ENCODE results near the gene FAM174C. TPM values are rescaled to one million over a fixed set of nuclear protein-coding genes. Genes with fewer than 3 reads are reported as not detected.

The FAM174C gene
- total RNA-seq, 4 donors from 2014 or later: 50.8 to 114 (median 64.6) TPM

- Histone ChIP-seq H3K27ac (no peak within 1 kb of the TSS), H3K36me3 (no peaks in the 10 kb centered on the region), H3K27me3 (no peaks in the 10 kb centered on the region), H3K4me1 (no peaks in the 10 kb centered on the region), H3K9me3 (no peaks in the 10 kb centered on the region), H3K4me3 (replicated peaks in 1 of 3) (no peak within 1 kb of the TSS)
- no CpG with 5 or more reads among the region's 113 CpGs for WGBS, 2 donors
- TF ChIP-seq, protein P1, sequence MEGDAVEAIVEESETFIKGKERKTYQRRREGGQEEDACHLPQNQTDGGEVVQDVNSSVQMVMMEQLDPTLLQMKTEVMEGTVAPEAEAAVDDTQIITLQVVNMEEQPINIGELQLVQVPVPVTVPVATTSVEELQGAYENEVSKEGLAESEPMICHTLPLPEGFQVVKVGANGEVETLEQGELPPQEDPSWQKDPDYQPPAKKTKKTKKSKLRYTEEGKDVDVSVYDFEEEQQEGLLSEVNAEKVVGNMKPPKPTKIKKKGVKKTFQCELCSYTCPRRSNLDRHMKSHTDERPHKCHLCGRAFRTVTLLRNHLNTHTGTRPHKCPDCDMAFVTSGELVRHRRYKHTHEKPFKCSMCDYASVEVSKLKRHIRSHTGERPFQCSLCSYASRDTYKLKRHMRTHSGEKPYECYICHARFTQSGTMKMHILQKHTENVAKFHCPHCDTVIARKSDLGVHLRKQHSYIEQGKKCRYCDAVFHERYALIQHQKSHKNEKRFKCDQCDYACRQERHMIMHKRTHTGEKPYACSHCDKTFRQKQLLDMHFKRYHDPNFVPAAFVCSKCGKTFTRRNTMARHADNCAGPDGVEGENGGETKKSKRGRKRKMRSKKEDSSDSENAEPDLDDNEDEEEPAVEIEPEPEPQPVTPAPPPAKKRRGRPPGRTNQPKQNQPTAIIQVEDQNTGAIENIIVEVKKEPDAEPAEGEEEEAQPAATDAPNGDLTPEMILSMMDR (IDR thresholded peaks at IDR 0.05): no peak
- no peak for TF ChIP-seq POLR2A (IDR thresholded peaks at IDR 0.05)
- intact Hi-C loops (cut with DNase I): loop anchor here (10.0 kb wide), 1 partner anchor 239 kb away; the partner anchor contains the start of gene PLK5
- no peak for DNase-seq
Observed at GRCh38 chr19:1285737-1286360, 10.5 kb downstream of the FAM174C start, which contains the start of gene EFNA2. Gene EFNA2, plus strand, starts transcription at chr19:1285873. Its CDS starts 296 bp downstream, at chr19:1286169.

- Histone ChIP-seq H3K27ac (no peak overlapping the region), H3K4me1 (no peaks in the 10 kb centered on the region), H3K9me3 (no peaks in the 10 kb centered on the region), H3K4me3 (replicated peaks in 1 of 3) (no peak overlapping the region), H3K27me3 (no peaks in the 10 kb centered on the region), H3K36me3 (no peaks in the 10 kb centered on the region)
- intact Hi-C loops (cut with DNase I): loop anchor here (10.0 kb wide), 1 partner anchor 238 kb away; the partner anchor contains the start of gene PLK5
- no peak for DNase-seq
- no peak for TF ChIP-seq POLR2A (IDR thresholded peaks at IDR 0.05)
- TF ChIP-seq, protein P1 (IDR thresholded peaks at IDR 0.05): no peak
- WGBS, 2 donors: 52 to 54% methylated on average over 14 to 15 of the region's 38 CpGs
Observed at GRCh38 chr19:1286487-1287353, 11.4 kb downstream of the FAM174C start.

GRCh38 chr19:1287354-1288225 is 12.3 kb downstream of the FAM174C start:
- no peak for TF ChIP-seq POLR2A (IDR thresholded peaks at IDR 0.05)
- TF ChIP-seq, protein P1 (IDR thresholded peaks at IDR 0.05): no peak
- intact Hi-C loops (cut with DNase I): loop anchor here (10.0 kb wide), 1 partner anchor 237 kb away; the partner anchor contains the start of gene PLK5
- H3K9me3 ChIP-seq: no peaks in the 10 kb centered on the region
- no peak overlapping the region for H3K4me3 ChIP-seq (replicated peaks in 1 of 3)
- no peaks in the 10 kb centered on the region for H3K36me3 ChIP-seq
- no peaks in the 10 kb centered on the region for H3K4me1 ChIP-seq
- H3K27ac ChIP-seq: no peak overlapping the region
- WGBS, 2 donors: 45 to 46% methylated on average over 12 to 42 of the region's 55 CpGs
- no peak for DNase-seq
- no peaks in the 10 kb centered on the region for H3K27me3 ChIP-seq

DNA sequence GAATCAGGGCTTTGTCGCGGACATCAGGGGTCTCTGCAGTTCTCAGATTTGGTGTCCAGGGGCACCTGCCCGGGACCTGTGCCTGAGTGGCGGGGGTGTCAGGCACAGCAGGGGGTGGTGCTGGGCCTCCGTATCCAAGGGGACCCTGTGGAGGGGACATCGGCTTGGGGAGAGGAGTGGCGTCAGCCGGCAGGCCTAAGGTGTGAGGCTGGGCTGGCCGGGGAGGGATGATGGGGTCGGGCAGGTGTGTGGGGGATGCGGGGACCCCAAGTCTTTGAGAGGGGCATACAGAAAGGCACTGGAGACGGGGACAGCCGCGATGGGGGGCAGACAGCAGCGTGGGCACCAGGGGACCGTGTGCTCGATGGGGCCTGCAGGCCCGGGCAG is 12.9 kb downstream of the FAM174C start:
- Histone ChIP-seq H3K27me3 (no peaks in the 10 kb centered on the region), H3K4me1 (no peaks in the 10 kb centered on the region), H3K4me3 (replicated peaks in 1 of 3) (no peak overlapping the region), H3K9me3 (no peaks in the 10 kb centered on the region), H3K27ac (no peak overlapping the region), H3K36me3 (no peaks in the 10 kb centered on the region)
- no peak for TF ChIP-seq POLR2A (IDR thresholded peaks at IDR 0.05)
- TF ChIP-seq, protein P1 (IDR thresholded peaks at IDR 0.05): no peak
- intact Hi-C loops (cut with DNase I): loop anchor here (10.0 kb wide), 1 partner anchor 237 kb away; the partner anchor contains the start of gene PLK5
- WGBS, 2 donors: 90 to 91% methylated on average over 15 to 16 of the region's 18 CpGs
- DNase-seq: no peak

Data from thyroid gland (tissue), 4 donors.